GM21381 (cell line): Measurements from ENCODE around the gene PPA2.

Source experiments
- ATAC-seq: cut with Tn5 transposase; IDR thresholded peaks from one replicate; pipeline ENCODE4 v1.9.1; 2021; ENCODE audit warnings: mild to moderate bottlenecking, moderate library complexity; ENCODE audit not compliant: unreplicated experiment

The PPA2 gene

DNA sequence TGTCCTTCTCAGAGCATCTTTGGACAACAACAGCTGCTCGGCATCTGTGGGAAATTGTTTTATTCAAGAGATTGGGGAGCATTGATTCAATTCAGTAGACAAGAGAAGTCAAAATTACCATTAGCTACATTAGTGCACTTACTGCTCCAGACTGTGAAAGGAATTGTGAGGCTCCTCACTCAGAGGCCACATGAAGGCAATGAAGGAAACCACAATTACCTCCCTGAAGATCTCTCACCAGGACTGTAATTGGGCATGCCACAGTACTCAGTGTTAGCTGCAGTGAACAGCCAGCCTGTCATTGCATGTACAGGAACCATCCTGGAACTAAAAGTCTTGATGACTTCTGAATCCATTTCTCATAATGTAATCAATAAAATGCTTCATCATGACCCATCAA is 144.8 kb downstream of the PPA2 start:
- no peak for ATAC-seq

DNA sequence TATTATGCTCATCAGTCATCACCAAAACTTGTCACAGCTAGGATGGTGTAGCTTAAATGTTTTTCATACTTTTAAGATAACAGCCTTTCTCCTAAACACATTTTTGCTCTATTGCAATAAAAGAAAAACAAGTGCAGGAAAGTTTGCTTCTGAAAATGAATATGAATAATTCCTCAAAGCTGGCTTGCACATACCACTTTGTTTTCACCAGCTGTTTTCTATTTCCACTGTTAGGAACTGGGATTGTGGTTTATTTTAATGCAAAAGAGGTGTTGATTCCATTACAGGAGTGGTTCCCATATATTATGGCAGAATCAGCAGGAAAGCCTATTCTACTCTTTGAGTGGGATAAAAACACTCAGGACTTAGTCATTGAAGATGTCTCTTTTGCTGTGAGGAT is 145.9 kb downstream of the PPA2 start:
- ATAC-seq, result no peak

DNA sequence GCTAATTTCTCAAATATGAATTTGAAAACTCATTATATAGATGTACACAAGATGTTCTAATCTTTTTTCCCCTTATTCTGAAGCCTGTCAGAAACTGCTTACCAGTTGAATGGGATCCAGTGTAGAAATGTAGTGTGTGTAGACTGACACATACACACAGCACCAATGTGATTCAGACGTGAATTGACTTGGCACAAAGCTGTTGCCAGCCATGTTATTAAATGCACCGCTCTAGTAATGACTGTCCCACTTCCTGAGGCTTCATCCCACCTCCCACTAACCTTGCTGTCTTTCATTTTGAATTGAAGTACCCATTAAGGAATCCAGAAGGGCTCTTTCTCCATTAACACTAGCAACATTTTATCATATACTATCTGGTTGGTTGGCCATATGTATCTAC is 146.6 kb downstream of the PPA2 start:
- no peak for ATAC-seq
